GM21723 (cell line): Measurements from ENCODE around the gene WDR7.
A peak's percentile ranks its signal among the peaks of the same experiment; 100 is the strongest.

Experiments
- ATAC-seq: cut with Tn5 transposase; IDR thresholded peaks from one replicate; pipeline ENCODE4 v1.9.1; 2021; ENCODE audit warnings: mild to moderate bottlenecking, moderate library complexity; ENCODE audit not compliant: unreplicated experiment

WDR7 gene

GRCh38 chr18:56721031-56721430 lies 69.9 kb downstream of the WDR7 start:
- ATAC-seq = no peak

- no peak for ATAC-seq
These were observed 70.3 kb downstream of the WDR7 start for GRCh38 chr18:56721491-56721890.

GRCh38 chr18:56722518-56722917 lies 71.4 kb downstream of the WDR7 start:
- no peak for ATAC-seq

GRCh38 chr18:56723068-56723467 lies 71.9 kb downstream of the WDR7 start:
- no peak for ATAC-seq

GRCh38 chr18:56723706-56724105 lies 72.5 kb downstream of the WDR7 start:
- no peak for ATAC-seq

- no peak for ATAC-seq
These were observed 75.7 kb downstream of the WDR7 start for GRCh38 chr18:56726906-56727305.

GRCh38 chr18:56727399-56727798 lies 76.2 kb downstream of the WDR7 start:
- no peak for ATAC-seq

- no peak for ATAC-seq
These were observed 77.6 kb downstream of the WDR7 start for GRCh38 chr18:56728741-56729140.

GRCh38 chr18:56738184-56738583 lies 87.0 kb downstream of the WDR7 start:
- ATAC-seq = no peak

- no peak for ATAC-seq
These were observed 88.6 kb downstream of the WDR7 start for GRCh38 chr18:56739731-56740130.

GRCh38 chr18:56740645-56741044 lies 89.5 kb downstream of the WDR7 start:
- ATAC-seq = no peak

GRCh38 chr18:56741685-56742084 lies 90.5 kb downstream of the WDR7 start:
- ATAC-seq = no peak

- ATAC-seq = no peak
These were observed 92.0 kb downstream of the WDR7 start for GRCh38 chr18:56743115-56743514.

- ATAC-seq = peak; percentile 58
These were observed 96.0 kb downstream of the WDR7 start for GRCh38 chr18:56747032-56747658.

- ATAC-seq = no peak
These were observed 96.7 kb downstream of the WDR7 start for GRCh38 chr18:56747857-56748256.

GRCh38 chr18:56748698-56749268 lies 97.6 kb downstream of the WDR7 start:
- no peak for ATAC-seq

GRCh38 chr18:56756966-56757365 lies 105.8 kb downstream of the WDR7 start:
- ATAC-seq = no peak

GRCh38 chr18:56770097-56770496 lies 118.9 kb downstream of the WDR7 start:
- ATAC-seq = no peak

- ATAC-seq = no peak
These were observed 119.7 kb downstream of the WDR7 start for GRCh38 chr18:56770873-56771272.

GRCh38 chr18:56775701-56776100 lies 124.5 kb downstream of the WDR7 start:
- no peak for ATAC-seq

GRCh38 chr18:56787390-56787789 lies 136.2 kb downstream of the WDR7 start:
- ATAC-seq = no peak

GRCh38 chr18:56789004-56789888 lies 138.1 kb downstream of the WDR7 start:
- no peak for ATAC-seq
